K562 (cell line): ENCODE results near the gene PLD3. TPM values are rescaled to one million over a fixed set of nuclear protein-coding genes. Genes with fewer than 3 reads are reported as not detected.

Experiments
- MGA ChIP-seq: fragments of 450-650 bp; IDR thresholded peaks from 2 replicates; pipeline ENCODE4 v1.6.1; 2016; ENCODE audit warnings: mild to moderate bottlenecking, moderate library complexity
- POLR2G ChIP-seq: fragments of 200-400 bp; formaldehyde crosslinking; IDR thresholded peaks from 2 replicates; pipeline ENCODE4 v1.6.1; 2017; ENCODE audit warnings: low read depth, mild to moderate bottlenecking, antibody characterized with exemption, low read length, moderate library complexity
- polyA plus RNA-seq, 8 experiments: library from polyadenylated mRNA; depleted of rRNA in 4 of 8; stranded (reverse) in 5 of 8; unstranded in 3 of 8; fragments of >200 nt; fragmentation: Nextera tagmentation in 2 of 8; fragmentation: Illumina TruSeq in 1 of 8; extraction: Ambion mirVana in 2 of 8; extraction: Trizol in 1 of 8; gene quantifications; 2 replicates each; pipeline versions ENCODE4 v1.2.1 to v1.2.3, GENCODE V29; 2011 to 2014; ENCODE audit warnings: inconsistent platforms in 1 of 8, missing spikeins in 1 of 8
- total RNA-seq, 7 experiments: library from RNA; depleted of rRNA in 6 of 7; stranded (reverse); fragments of >200 nt in 6 of 7; fragmentation: Illumina TruSeq in 2 of 7; extraction: Trizol in 2 of 7; gene quantifications; 2 replicates each; pipeline versions ENCODE4 v1.2.1 to v1.2.3, GENCODE V29; 2011 to 2021; ENCODE audit warnings: low replicate concordance in 1 of 7

PLD3 gene
- total and polyA plus RNA-seq, 9 of the 15 experiments (the other 6 are each of a cell fraction or from before 2014, with no cell fraction given): 2.3 to 128 (median 72.7) TPM

DNA sequence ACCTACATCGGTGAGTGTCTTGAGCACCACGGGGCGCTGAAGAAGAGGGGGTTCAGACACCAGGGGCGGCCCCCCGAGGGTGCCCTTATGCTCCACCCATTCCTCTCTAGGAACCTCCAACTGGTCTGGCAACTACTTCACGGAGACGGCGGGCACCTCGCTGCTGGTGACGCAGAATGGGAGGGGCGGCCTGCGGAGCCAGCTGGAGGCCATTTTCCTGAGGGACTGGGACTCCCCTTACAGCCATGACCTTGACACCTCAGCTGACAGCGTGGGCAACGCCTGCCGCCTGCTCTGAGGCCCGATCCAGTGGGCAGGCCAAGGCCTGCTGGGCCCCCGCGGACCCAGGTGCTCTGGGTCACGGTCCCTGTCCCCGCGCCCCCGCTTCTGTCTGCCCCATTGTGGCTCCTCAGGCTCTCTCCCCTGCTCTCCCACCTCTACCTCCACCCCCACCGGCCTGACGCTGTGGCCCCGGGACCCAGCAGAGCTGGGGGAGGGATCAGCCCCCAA lies 29.4 kb downstream of the PLD3 start (continued):
- TF ChIP-seq MGA (no peak), POLR2G (0 out of 2 replicates have a peak, but pooled peaks have one; percentile 19)
